AG04449 (cell line): ENCODE data around the gene MAP1LC3A.

ENCODE experiments used
- CTCF ChIA-PET: fragments of 350-600 bp; formaldehyde crosslinking; extraction: SDS; loops from one replicate; lab custom pipeline; 2021; ENCODE audit warnings: antibody characterized with exemption; lab: Yijun Ruan, JAX
- POLR2A ChIA-PET: fragments of 400-600, 350-600 bp; formaldehyde crosslinking; extraction: SDS; loops from one replicate; lab custom pipeline; 2020; ENCODE audit warnings: antibody characterized with exemption, inconsistent platforms; lab: Yijun Ruan, JAX
- DNase-seq: peaks from one replicate; pipeline ENCODE4 v3.0.0-alpha.2; 2010; ENCODE audit warnings: low read depth, low spot score
- H3K4me3 ChIP-seq: 2 replicates; pipeline ENCODE4 v1.5.1; 2011; ENCODE audit warnings: low read depth, mild to moderate bottlenecking, control low read depth, low read length
- TF ChIP-seq, protein P1 (sequence below): IDR thresholded peaks from one replicate; pipeline ENCODE4 v1.5.1; 2011; ENCODE audit warnings: mild to moderate bottlenecking, moderate library complexity, low read length, control low read depth, inconsistent platforms; ENCODE audit not compliant: insufficient read depth; ENCODE audit errors: missing control alignments

The MAP1LC3A gene

GRCh38 chr20:34547844-34548613 is 10.5 kb upstream of the MAP1LC3A start:
- TF ChIP-seq, protein P1, sequence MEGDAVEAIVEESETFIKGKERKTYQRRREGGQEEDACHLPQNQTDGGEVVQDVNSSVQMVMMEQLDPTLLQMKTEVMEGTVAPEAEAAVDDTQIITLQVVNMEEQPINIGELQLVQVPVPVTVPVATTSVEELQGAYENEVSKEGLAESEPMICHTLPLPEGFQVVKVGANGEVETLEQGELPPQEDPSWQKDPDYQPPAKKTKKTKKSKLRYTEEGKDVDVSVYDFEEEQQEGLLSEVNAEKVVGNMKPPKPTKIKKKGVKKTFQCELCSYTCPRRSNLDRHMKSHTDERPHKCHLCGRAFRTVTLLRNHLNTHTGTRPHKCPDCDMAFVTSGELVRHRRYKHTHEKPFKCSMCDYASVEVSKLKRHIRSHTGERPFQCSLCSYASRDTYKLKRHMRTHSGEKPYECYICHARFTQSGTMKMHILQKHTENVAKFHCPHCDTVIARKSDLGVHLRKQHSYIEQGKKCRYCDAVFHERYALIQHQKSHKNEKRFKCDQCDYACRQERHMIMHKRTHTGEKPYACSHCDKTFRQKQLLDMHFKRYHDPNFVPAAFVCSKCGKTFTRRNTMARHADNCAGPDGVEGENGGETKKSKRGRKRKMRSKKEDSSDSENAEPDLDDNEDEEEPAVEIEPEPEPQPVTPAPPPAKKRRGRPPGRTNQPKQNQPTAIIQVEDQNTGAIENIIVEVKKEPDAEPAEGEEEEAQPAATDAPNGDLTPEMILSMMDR: no peak
- POLR2A ChIA-PET: no interaction called here
- CTCF ChIA-PET: interaction anchor here (0.9 to 3.2 kb wide), 2 partner anchors 9 to 23 kb away, joined by 3 to 32 read pairs; no protein-coding TSS in a partner anchor
- DNase-seq: no peak
- no peak overlapping the region for H3K4me3 ChIP-seq

GRCh38 chr20:34549291-34549928 is 9.1 kb upstream of the MAP1LC3A start:
- no peak for DNase-seq
- no peak overlapping the region for H3K4me3 ChIP-seq
- ChIA-PET CTCF (interaction anchor here (0.7 to 3.2 kb wide), 2 partner anchors 10 to 220 kb away, joined by 3 to 32 read pairs; no protein-coding TSS in a partner anchor), POLR2A (no interaction called here)
- TF ChIP-seq, protein P1: no peak

GRCh38 chr20:34549929-34550305 is 8.6 kb upstream of the MAP1LC3A start:
- no peak overlapping the region for H3K4me3 ChIP-seq
- ChIA-PET CTCF (interaction anchor here (0.7 to 3.2 kb wide), 2 partner anchors 11 to 220 kb away, joined by 3 to 32 read pairs; no protein-coding TSS in a partner anchor), POLR2A (no interaction called here)
- no peak for DNase-seq
- TF ChIP-seq, protein P1: no peak

DNA sequence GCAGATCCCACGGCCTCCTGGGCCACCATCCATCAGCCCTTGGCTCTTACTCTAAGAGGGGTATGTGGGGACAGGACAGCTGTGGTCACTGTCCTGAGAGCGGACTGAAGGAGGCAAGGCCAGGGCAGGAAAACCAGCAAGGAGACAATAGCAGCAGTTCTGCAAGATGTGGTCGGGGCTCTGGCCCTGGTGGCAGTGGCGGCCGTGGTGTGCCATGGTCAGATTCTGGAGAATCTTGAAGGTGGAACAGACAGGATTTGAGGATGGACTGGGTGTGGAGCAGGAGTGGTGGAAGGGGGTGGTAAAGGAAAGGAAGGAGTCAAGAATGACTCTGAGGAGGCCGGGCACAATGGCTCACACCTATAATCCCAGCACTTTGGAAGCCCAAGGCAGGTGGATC is 5.9 kb upstream of the MAP1LC3A start:
- no peak overlapping the region for H3K4me3 ChIP-seq
- ChIA-PET POLR2A (interaction anchor here (0.6 kb wide), 1 partner anchor 9 kb away, joined by 3 read pairs; no protein-coding TSS in a partner anchor), CTCF (interaction anchor here (1.0 kb wide), 2 partner anchors 9 to 217 kb away, joined by 3 to 4 read pairs; no protein-coding TSS in a partner anchor)
- TF ChIP-seq, protein P1: no peak
- no peak for DNase-seq

DNA sequence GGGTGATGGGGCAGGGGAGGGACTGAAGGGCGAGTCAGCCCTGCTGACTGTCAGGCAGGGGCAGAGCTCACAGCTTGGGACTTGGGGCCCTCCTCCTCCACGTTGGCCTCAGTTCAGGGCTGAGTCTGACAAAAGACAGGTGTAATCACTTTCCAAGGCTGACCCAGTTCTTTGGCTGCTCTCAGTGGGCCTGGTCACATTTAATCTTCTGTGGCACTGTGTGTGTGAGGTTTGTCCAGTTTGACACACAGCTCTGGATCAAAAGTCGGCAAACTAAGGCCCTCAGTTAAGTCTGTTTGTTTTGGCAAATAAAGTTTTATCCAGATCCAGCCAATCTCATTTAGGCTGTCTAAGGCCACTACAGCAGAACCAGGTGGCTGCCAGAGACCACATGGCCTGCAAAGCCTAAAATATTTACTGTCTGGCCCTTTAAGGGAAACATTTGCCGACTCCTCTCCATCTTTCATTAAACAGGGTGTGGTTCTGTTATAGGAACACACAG is 5.1 kb upstream of the MAP1LC3A start:
- TF ChIP-seq, protein P1: no peak
- ChIA-PET POLR2A (interaction anchor here (0.6 kb wide), 1 partner anchor 10 kb away, joined by 3 read pairs; no protein-coding TSS in a partner anchor), CTCF (interaction anchor here (1.0 kb wide), 3 partner anchors 9 to 216 kb away, joined by 3 to 4 read pairs (median 3); no protein-coding TSS in a partner anchor)
- H3K4me3 ChIP-seq: no peak overlapping the region
- no peak for DNase-seq
